A673 (cell line): ENCODE data around the gene EIF3K.
"Not testable (repeated sequence)": the region's sequence is repeated elsewhere in the genome, so short reads cannot be mapped to it uniquely, and the experiment has no call there.

ENCODE experiments used
- CTCF ChIP-seq: fragments of 300-800, 200-600 bp; sonication (generic); conservative IDR thresholded peaks from 2 replicates; pipeline ENCODE4 v1.5.1; 2017; ENCODE audit warnings: low read depth, mild to moderate bottlenecking, antibody characterized with exemption, low read length, moderate library complexity, mixed read lengths
- EZH2 ChIP-seq: fragments of 200-600 bp; sonication (generic); IDR thresholded peaks from 2 replicates; pipeline ENCODE4 v1.6.1; 2017; ENCODE audit warnings: borderline replicate concordance, low read depth, mild to moderate bottlenecking, mixed read lengths, antibody characterized with exemption, low read length; ENCODE audit not compliant: poor library complexity, severe bottlenecking

GRCh38 chr19:38631811-38632475 lies 13.0 kb downstream of the EIF3K start:
- TF ChIP-seq CTCF, EZH2: not testable (repeated sequence)
